Measurements from ENCODE around the gene HES2.

- no peak for TF ChIP-seq CTCF (IDR thresholded peaks at IDR 0.05; ENCODE audit: insufficient read depth, low read length, poor library complexity, severe bottlenecking)
- TF ChIP-seq EZH2phosphoT487 (conservative IDR thresholded peaks at IDR 0.05; ENCODE audit: low read length): no peak
Measured at GRCh38 chr1:6450943-6451373, 31.2 kb upstream of the HES2 start.
